ENCODE results near the gene PTS.

The PTS gene

GRCh38 chr11:112227471-112227870, 1.2 kb downstream of the PTS start:
- peaks cover 5 to 32% of the 10 kb centered on the region in 2 donors for H3K36me3 ChIP-seq (replicated peaks in 1 of 2; ENCODE audit: control insufficient read depth in 2 of 2, insufficient read depth in 2 of 2, low read length in 2 of 2)
- no peak overlapping the region for H2BK15ac ChIP-seq (ENCODE audit: low read length)
- H4K8ac ChIP-seq (ENCODE audit: low read depth, low read length): no peak overlapping the region
- no peak overlapping the region for H2BK5ac ChIP-seq (ENCODE audit: low read length)
- H3K18ac ChIP-seq (ENCODE audit: low read length): no peak overlapping the region
- H3K9ac ChIP-seq (ENCODE audit: low read depth, low read length, poor library complexity): no peak overlapping the region
- no peaks in the 10 kb centered on the region for H3K79me1 ChIP-seq (ENCODE audit: low read depth, low read length)
- H3K14ac ChIP-seq (ENCODE audit: low read length): no peak overlapping the region
- no peak overlapping the region for H2BK12ac ChIP-seq (ENCODE audit: low read length)
- no peak overlapping the region for H2AK5ac ChIP-seq (ENCODE audit: low read depth, low read length)
- H3K4me1 ChIP-seq (ENCODE audit: control insufficient read depth in 2 of 2, insufficient read depth in 1 of 2, low read depth in 1 of 2, low read length in 2 of 2): peaks cover 4 to 8% of the 10 kb centered on the region in 2 donors
- H3K27ac ChIP-seq (replicated peaks; ENCODE audit: low read length): no peak overlapping the region
- H3K27me3 ChIP-seq (ENCODE audit: control insufficient read depth in 3 of 3, insufficient read depth in 3 of 3, low read depth in 1 of 3, low read length in 3 of 3): peaks cover 0 to 6% (median 0%) of the 10 kb centered on the region in 3 experiments
- DNase-seq (ENCODE audit: low spot score): no peak
- WGBS, 2 donors (ENCODE audit: extremely low coverage in 2 of 2, insufficient read length in 2 of 2, insufficient replicate concordance in 1 of 2): no CpG with 5 or more reads among the region's 4 CpGs
- H2BK120ac ChIP-seq (ENCODE audit: low read depth, low read length): no peak overlapping the region
- no peak overlapping the region for H3K23ac ChIP-seq (ENCODE audit: low read depth, low read length, poor library complexity)
- H4K91ac ChIP-seq (ENCODE audit: low read depth, low read length, poor library complexity): no peak overlapping the region
- no peak overlapping the region for H3K4ac ChIP-seq (ENCODE audit: low read length)
- no peak overlapping the region for H3K4me2 ChIP-seq (ENCODE audit: insufficient read depth, low read length, poor library complexity, severe bottlenecking)
- H2AFZ ChIP-seq (ENCODE audit: low read length): peak overlapping the region; percentile 100
- H3K9me3 ChIP-seq (replicated peaks in 1 of 2; ENCODE audit: control insufficient read depth in 2 of 2, insufficient read depth in 1 of 2, low read depth in 1 of 2, low read length in 2 of 2): no peaks in the 10 kb centered on the region
- peak overlapping the region in 1 of 2 donors; percentile 94 for H3K4me3 ChIP-seq (ENCODE audit: low read length in 2 of 2)

- H3K79me1 ChIP-seq (ENCODE audit: low read depth, low read length): no peaks in the 10 kb centered on the region
- no peak overlapping the region for H3K4me2 ChIP-seq (ENCODE audit: insufficient read depth, low read length, poor library complexity, severe bottlenecking)
- peaks cover 5 to 44% of the 10 kb centered on the region in 2 donors for H3K36me3 ChIP-seq (replicated peaks in 1 of 2; ENCODE audit: control insufficient read depth in 2 of 2, insufficient read depth in 2 of 2, low read length in 2 of 2)
- no peak overlapping the region for H3K18ac ChIP-seq (ENCODE audit: low read length)
- no peak overlapping the region for H2AK5ac ChIP-seq (ENCODE audit: low read depth, low read length)
- H3K4me1 ChIP-seq (ENCODE audit: control insufficient read depth in 2 of 2, insufficient read depth in 1 of 2, low read depth in 1 of 2, low read length in 2 of 2): peaks cover 4 to 8% of the 10 kb centered on the region in 2 donors
- no peak overlapping the region for H3K27ac ChIP-seq (replicated peaks; ENCODE audit: low read length)
- H2AFZ ChIP-seq (ENCODE audit: low read length): no peak overlapping the region
- H3K23ac ChIP-seq (ENCODE audit: low read depth, low read length, poor library complexity): no peak overlapping the region
- no peak overlapping the region for H3K4me3 ChIP-seq (ENCODE audit: low read length in 2 of 2)
- H3K9me3 ChIP-seq (replicated peaks in 1 of 2; ENCODE audit: control insufficient read depth in 2 of 2, insufficient read depth in 1 of 2, low read depth in 1 of 2, low read length in 2 of 2): no peaks in the 10 kb centered on the region
- no peak overlapping the region for H3K4ac ChIP-seq (ENCODE audit: low read length)
- H4K8ac ChIP-seq (ENCODE audit: low read depth, low read length): no peak overlapping the region
- no peak overlapping the region for H4K91ac ChIP-seq (ENCODE audit: low read depth, low read length, poor library complexity)
- WGBS, 2 donors (ENCODE audit: extremely low coverage in 2 of 2, insufficient read length in 2 of 2, insufficient replicate concordance in 1 of 2): no CpG with 5 or more reads among the region's 2 CpGs
- no peak overlapping the region for H2BK5ac ChIP-seq (ENCODE audit: low read length)
- no peaks in the 10 kb centered on the region for H3K27me3 ChIP-seq (ENCODE audit: control insufficient read depth in 3 of 3, insufficient read depth in 3 of 3, low read depth in 1 of 3, low read length in 3 of 3)
- no peak overlapping the region for H2BK120ac ChIP-seq (ENCODE audit: low read depth, low read length)
- no peak for DNase-seq (ENCODE audit: low spot score)
- H2BK15ac ChIP-seq (ENCODE audit: low read length): no peak overlapping the region
- no peak overlapping the region for H3K14ac ChIP-seq (ENCODE audit: low read length)
- no peak overlapping the region for H2BK12ac ChIP-seq (ENCODE audit: low read length)
- no peak overlapping the region for H3K9ac ChIP-seq (ENCODE audit: low read depth, low read length, poor library complexity)
Measured at GRCh38 chr11:112228706-112229105, 2.5 kb downstream of the PTS start.

GRCh38 chr11:112229159-112229558, 2.9 kb downstream of the PTS start:
- Histone ChIP-seq H3K36me3 (replicated peaks in 1 of 2; ENCODE audit: control insufficient read depth in 2 of 2, insufficient read depth in 2 of 2, low read length in 2 of 2) (peaks cover 5 to 47% of the 10 kb centered on the region in 2 donors), H2BK120ac (ENCODE audit: low read depth, low read length) (no peak overlapping the region), H2BK5ac (ENCODE audit: low read length) (no peak overlapping the region), H3K9me3 (replicated peaks in 1 of 2; ENCODE audit: control insufficient read depth in 2 of 2, insufficient read depth in 1 of 2, low read depth in 1 of 2, low read length in 2 of 2) (no peaks in the 10 kb centered on the region), H2AK5ac (ENCODE audit: low read depth, low read length) (no peak overlapping the region), H3K27me3 (ENCODE audit: control insufficient read depth in 3 of 3, insufficient read depth in 3 of 3, low read depth in 1 of 3, low read length in 3 of 3) (no peaks in the 10 kb centered on the region), H3K27ac (replicated peaks; ENCODE audit: low read length) (no peak overlapping the region), H3K18ac (ENCODE audit: low read length) (no peak overlapping the region), H3K4ac (ENCODE audit: low read length) (no peak overlapping the region), H3K9ac (ENCODE audit: low read depth, low read length, poor library complexity) (no peak overlapping the region), H3K4me1 (ENCODE audit: control insufficient read depth in 2 of 2, insufficient read depth in 1 of 2, low read depth in 1 of 2, low read length in 2 of 2) (peaks cover 4 to 8% of the 10 kb centered on the region in 2 donors), H4K8ac (ENCODE audit: low read depth, low read length) (no peak overlapping the region), H3K79me1 (ENCODE audit: low read depth, low read length) (no peaks in the 10 kb centered on the region), H3K4me3 (ENCODE audit: low read length in 2 of 2) (no peak overlapping the region), H2BK15ac (ENCODE audit: low read length) (no peak overlapping the region), H3K4me2 (ENCODE audit: insufficient read depth, low read length, poor library complexity, severe bottlenecking) (no peak overlapping the region), H3K23ac (ENCODE audit: low read depth, low read length, poor library complexity) (no peak overlapping the region), H3K14ac (ENCODE audit: low read length) (no peak overlapping the region), H2BK12ac (ENCODE audit: low read length) (no peak overlapping the region), H4K91ac (ENCODE audit: low read depth, low read length, poor library complexity) (no peak overlapping the region), H2AFZ (ENCODE audit: low read length) (no peak overlapping the region)
- DNase-seq (ENCODE audit: low spot score): no peak
- WGBS, 2 donors (ENCODE audit: extremely low coverage in 2 of 2, insufficient read length in 2 of 2, insufficient replicate concordance in 1 of 2): no CpG with 5 or more reads among the region's 7 CpGs

- Histone ChIP-seq H3K4me1 (ENCODE audit: control insufficient read depth in 2 of 2, insufficient read depth in 1 of 2, low read depth in 1 of 2, low read length in 2 of 2) (peaks cover 4 to 8% of the 10 kb centered on the region in 2 donors), H3K9me3 (replicated peaks in 1 of 2; ENCODE audit: control insufficient read depth in 2 of 2, insufficient read depth in 1 of 2, low read depth in 1 of 2, low read length in 2 of 2) (no peaks in the 10 kb centered on the region), H3K23ac (ENCODE audit: low read depth, low read length, poor library complexity) (no peak overlapping the region), H3K4ac (ENCODE audit: low read length) (no peak overlapping the region), H2BK5ac (ENCODE audit: low read length) (no peak overlapping the region), H2AK5ac (ENCODE audit: low read depth, low read length) (no peak overlapping the region), H3K14ac (ENCODE audit: low read length) (no peak overlapping the region), H3K36me3 (replicated peaks in 1 of 2; ENCODE audit: control insufficient read depth in 2 of 2, insufficient read depth in 2 of 2, low read length in 2 of 2) (peaks cover 5 to 51% of the 10 kb centered on the region in 2 donors), H3K27me3 (ENCODE audit: control insufficient read depth in 3 of 3, insufficient read depth in 3 of 3, low read depth in 1 of 3, low read length in 3 of 3) (no peaks in the 10 kb centered on the region), H4K8ac (ENCODE audit: low read depth, low read length) (no peak overlapping the region), H3K4me2 (ENCODE audit: insufficient read depth, low read length, poor library complexity, severe bottlenecking) (no peak overlapping the region), H3K18ac (ENCODE audit: low read length) (no peak overlapping the region), H2AFZ (ENCODE audit: low read length) (no peak overlapping the region), H2BK120ac (ENCODE audit: low read depth, low read length) (no peak overlapping the region), H3K9ac (ENCODE audit: low read depth, low read length, poor library complexity) (no peak overlapping the region), H3K27ac (replicated peaks; ENCODE audit: low read length) (no peak overlapping the region), H4K91ac (ENCODE audit: low read depth, low read length, poor library complexity) (no peak overlapping the region), H2BK15ac (ENCODE audit: low read length) (no peak overlapping the region), H3K79me1 (ENCODE audit: low read depth, low read length) (no peaks in the 10 kb centered on the region), H2BK12ac (ENCODE audit: low read length) (no peak overlapping the region), H3K4me3 (ENCODE audit: low read length in 2 of 2) (no peak overlapping the region)
- no CpG with 5 or more reads among the region's 3 CpGs for WGBS, 2 donors (ENCODE audit: extremely low coverage in 2 of 2, insufficient read length in 2 of 2, insufficient replicate concordance in 1 of 2)
- no peak for DNase-seq (ENCODE audit: low spot score)
Measured at GRCh38 chr11:112229746-112230433, 3.7 kb downstream of the PTS start.

Measured in neuronal stem cell (in vitro differentiated cells).